GM04503 (cell line): ENCODE measurements around the gene KIF3C.
"Not testable (repeated sequence)": the region's sequence is repeated elsewhere in the genome, so short reads cannot be mapped to it uniquely, and the experiment has no call there.

Experiments
- DNase-seq: peaks from one replicate; pipeline ENCODE4 v3.0.0-alpha.2; 2012; ENCODE audit warnings: low read depth

Gene KIF3C

DNA sequence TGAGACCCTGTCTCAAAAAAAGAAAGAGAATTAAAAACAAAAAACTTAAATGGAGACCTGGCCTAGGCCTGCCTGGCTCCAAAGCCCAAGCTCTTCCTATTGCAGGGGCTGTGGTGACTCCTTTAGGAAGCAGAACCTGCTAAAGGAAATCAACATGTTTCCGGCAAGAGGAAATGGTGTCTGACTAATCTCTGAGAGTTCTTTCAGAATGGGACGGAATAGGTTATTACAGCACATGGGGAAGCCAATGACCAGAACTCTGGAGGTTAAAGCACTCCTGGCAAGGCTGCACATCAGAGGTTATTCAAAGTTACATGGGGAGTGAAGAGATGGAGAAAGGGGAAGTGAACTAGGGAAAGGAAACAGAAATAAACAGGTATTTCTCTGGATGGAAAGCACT, 21.4 kb downstream of the KIF3C start:
- no peak for DNase-seq

DNA sequence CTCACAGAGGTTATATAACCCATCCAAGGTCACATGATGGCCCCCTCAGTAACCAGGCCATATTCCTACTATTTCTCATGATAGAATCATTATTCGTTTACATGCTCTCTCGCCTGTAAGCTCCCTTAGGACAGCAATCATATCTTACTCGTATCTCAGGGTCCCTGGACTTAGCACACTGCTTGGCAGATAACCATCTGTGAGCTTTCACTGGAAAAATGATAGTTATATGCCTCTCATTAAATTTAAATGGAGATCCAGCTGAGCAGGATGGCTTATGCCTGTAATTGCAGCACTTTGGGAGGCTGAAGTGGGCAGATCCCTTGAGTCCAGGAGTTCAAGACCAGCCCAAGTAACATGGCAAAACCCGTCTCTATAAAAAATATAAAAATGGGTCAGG, 21.9 kb downstream of the KIF3C start:
- no peak for DNase-seq

GRCh38 chr2:25958611-25959010, 23.7 kb downstream of the KIF3C start:
- DNase-seq: not testable (repeated sequence)

DNA sequence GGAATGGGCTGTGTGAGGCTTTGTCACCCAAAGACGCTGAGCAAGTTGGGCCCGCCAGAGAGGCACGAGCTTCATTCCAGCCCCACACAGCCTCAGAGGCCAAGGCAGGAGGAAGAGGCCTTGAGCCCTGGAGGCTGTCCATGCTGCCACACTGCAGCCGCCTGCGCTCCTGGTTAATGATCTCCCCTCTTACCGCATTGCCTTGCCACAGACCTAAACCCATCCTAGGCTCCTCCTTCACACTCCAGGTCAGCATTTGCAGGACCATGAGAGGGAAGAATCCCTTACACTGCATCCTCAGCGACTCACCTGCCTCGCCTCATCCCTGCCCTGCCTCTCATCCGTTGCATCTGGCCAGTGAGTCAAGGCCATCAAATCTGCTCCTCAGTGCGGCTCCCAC, 24.6 kb downstream of the KIF3C start:
- DNase-seq: no peak

- DNase-seq: no peak
Observed at GRCh38 chr2:25955869-25956535, 26.3 kb downstream of the KIF3C start.

GRCh38 chr2:25955036-25955435, 27.3 kb downstream of the KIF3C start:
- no peak for DNase-seq

- DNase-seq: no peak
Observed at GRCh38 chr2:25954199-25954752, 28.0 kb downstream of the KIF3C start.

DNA sequence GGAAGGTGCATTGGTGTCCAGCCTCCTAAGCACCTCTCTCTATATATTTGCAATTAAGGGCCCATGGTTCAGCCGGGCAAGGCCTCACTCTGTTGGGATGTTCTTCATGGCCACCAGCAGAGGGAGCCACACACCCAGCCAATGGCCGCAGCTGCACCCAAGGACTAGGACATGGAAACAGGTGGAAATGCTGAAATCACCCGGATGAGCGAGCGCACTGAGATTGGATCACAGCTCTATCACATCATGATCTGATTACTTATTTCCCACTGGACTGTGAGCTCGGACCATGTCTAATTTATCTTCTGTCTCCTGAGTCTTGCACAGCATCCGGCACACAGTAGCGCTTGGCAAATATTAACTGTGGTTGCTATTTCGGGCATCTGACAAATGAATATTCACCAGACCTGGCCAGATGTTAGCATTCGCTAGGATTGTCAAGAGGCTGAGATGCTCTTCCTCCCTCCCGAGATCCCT, 31.2 kb downstream of the KIF3C start:
- peak; percentile 42 for DNase-seq

DNA sequence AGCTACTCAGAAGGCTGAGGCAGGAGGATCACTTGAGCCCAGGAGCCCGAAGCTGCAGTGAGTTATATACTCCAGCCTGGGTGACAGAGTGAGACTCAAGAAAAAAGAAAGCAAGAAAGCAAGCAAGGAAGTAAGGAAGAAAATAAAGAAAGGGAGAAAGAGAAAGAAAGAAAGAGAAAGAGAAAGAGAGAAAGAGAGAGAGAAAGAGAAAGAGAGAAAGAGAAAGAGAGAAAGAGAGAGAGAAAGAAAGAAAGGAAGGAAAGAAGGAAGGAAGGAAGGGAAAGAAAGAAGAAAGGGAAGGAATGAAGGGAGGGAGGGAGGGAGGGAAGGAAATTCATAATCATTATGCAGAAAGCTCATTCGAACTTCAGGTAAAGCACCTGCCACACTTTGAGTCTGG, 33.9 kb downstream of the KIF3C start:
- DNase-seq: no peak

GRCh38 chr2:25941042-25941441, 41.3 kb downstream of the KIF3C start:
- no peak for DNase-seq

DNA sequence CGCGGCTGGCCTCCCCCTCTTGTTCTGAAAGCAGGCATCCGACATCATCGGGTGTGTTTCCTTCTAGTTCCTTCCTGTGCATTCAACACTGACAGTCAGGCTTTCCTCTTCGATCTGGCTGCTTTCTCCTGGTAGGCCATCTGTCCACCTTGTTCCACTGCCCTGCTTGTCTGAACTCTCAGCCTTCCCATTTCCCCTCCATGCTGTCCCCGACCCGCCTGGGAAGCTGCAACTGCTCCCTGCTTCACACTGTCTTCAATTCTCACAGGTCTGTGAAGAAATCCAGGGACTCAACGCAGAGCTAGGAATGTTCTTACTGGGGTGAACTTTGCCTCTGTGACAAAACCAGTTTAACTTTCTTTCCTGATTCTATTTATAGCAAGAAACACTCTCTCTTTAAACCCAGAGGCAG, 43.0 kb downstream of the KIF3C start:
- no peak for DNase-seq

- no peak for DNase-seq
Observed at GRCh38 chr2:25938345-25938744, 44.0 kb downstream of the KIF3C start.

DNA sequence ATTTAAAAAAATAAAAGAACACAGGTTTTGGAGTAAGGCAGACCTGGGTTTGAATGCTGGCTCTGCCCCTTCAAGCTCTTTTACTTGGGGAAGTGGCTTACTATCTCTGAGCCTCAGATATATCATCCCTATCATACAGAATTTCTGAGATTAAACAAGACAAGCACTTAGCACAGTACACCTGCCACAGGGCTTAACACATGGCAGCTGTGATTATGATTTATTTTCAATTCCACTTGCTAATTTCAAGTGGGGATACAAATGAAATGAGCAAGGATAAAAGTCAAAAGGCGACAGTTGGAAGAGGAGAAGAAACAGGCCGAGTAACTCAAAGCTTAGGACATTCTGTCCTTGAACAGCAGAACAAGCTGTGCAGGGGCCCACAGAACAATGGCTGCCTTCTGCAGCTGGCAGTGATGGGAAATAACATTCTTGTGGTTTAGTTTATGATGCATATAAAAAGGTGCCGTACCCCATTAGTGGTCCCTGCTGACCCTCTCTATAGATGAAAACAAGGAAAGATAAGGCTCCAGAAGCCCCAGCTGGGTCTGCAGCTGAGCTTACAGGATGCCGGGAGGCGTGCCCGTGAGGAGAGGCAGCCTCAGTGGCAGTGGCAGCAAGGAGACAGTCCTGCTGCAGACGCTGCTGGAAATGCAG, 45.3 kb downstream of the KIF3C start:
- no peak for DNase-seq

- no peak for DNase-seq
Observed at GRCh38 chr2:25933622-25934021, 48.7 kb downstream of the KIF3C start.

- no peak for DNase-seq
Observed at GRCh38 chr2:25929789-25930473, 52.4 kb downstream of the KIF3C start.

GRCh38 chr2:25928668-25929067, 53.6 kb downstream of the KIF3C start:
- no peak for DNase-seq

DNA sequence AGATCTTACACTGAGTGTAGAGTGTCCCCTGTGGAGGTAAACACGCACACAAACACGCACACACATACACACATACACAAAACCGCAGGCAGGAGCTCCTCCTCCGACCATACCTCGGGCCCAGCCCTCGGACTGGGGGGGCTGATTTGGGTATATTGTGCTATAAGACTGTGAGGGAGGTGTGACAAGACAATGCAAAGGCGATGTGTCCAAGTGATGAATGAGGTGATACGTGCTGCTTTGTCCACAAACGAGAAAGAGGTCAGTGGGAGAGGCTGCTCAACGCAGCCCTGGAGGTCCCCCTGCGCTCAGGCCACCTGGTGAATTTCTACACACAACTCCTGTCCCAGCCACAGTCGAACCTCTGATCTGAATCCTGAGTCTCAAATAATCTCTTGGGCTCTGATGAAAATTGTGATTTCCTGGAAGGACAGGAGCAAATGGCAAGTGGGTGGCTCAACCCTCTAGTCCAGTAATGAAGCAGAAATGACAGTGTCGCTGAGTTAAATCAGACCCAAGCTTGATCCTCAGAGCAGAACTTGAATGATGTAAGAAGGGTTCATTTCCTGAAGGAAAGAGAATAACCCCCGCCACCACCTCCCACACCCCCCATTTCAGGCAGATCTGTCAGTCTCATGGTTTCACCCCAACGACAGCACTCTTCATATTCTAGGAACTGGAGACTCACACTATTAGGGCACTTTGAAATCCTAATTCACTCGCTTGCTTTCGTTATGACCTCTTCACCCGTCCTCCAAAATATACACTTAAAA, 55.1 kb downstream of the KIF3C start:
- no peak for DNase-seq

- DNase-seq: no peak
Observed at GRCh38 chr2:25922501-25922900, 59.8 kb downstream of the KIF3C start.

DNA sequence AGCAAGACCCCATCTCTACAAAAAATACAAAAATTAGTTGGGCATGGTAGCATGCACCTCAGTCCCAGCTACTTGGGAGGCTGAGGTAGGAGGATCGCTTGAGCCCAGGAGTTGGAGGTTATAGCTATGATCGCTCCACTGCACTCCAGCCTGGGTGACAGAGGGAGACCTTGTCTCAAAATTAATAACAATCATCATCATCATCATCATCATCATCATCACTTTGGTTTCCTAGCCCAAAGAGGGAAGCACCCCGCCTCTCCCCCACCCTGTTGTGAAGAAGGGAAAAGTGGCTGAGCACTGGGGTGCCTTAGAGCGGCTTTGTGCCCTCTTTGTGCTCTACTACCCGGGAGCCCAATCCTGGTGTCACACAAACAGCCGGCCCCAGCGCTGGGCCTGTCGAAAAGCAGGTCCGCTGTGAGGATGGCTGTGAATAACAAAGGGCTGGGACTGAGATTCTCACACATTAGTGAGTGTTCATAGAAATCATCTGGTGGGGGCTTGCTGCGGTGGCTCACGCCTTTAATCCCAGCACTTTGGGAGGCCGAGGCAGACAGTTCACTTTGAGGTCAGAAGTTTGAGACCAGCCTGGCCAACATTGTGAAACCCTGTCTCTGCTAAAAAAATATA, 61.4 kb downstream of the KIF3C start:
- DNase-seq: no peak

DNA sequence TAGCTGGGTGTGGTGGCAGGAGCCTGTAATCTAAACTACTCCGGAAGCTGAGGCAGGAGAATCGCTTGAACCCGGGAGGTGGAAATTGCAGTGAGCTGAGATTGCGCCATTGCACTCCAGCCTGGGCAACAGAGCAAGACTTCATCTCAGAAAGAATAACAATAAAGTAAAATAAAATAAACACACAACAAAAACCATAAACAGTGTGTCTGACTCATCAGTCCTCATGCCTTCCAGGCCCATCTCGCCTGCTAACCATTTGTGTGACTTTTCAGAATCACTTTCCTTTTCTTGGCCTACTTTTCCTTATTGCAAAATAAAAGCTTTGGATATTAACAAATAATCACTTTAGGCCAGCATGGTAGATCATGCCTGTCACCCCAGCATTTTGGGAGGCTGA, 62.0 kb downstream of the KIF3C start:
- peak; percentile 60 for DNase-seq

DNA sequence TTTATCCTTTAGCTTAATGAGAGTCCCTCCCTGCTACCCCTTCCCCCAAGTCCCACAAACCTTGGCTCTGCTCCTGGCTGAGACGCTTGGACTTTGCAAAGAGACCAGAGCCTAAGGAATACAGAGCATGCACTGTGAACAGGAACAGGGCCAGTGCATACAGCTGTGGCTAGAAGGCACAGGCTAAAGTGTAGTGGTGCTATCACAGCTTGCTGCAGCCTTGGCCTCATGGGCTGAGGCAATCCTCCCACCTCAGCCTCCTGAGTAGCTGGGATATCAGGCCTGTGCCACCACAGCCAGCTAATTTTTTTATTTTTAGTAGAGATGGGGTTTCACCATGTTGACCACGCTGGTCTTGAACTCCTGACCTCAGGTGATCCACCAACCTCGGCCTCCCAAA, 64.5 kb downstream of the KIF3C start:
- DNase-seq: no peak

- DNase-seq: not testable (repeated sequence)
Observed at GRCh38 chr2:25917411-25917810, 64.9 kb downstream of the KIF3C start.
